ENCODE data around the gene PALLD. TPM values are rescaled to one million over a fixed set of nuclear protein-coding genes. Genes with fewer than 3 reads are reported as not detected.

The PALLD gene
- total and polyA plus RNA-seq, 12 donors, result 169 to 1,537 (median 667) TPM

DNA sequence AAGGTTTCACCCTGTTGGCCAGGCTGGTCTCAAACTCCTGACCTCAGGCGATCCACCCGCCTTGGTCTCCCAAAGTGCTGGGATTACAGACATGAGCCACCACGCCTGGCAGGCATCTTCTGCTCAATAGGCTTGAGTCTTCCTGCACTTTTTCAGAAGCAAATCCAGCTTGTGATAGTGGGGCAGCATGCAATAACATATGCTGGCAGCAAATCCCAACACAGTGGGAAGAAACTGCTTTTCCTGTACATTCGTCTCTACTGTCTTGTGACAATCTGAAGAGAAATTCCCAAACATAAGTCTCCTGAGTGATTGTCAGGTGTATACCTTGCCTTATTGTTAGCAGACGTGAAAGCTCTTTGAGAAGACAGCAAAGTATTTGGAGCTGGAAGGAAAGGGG is 145.7 kb downstream of the PALLD start:
- ATAC-seq (no peak), DNase-seq (no peak)
- TF ChIP-seq, protein P1, sequence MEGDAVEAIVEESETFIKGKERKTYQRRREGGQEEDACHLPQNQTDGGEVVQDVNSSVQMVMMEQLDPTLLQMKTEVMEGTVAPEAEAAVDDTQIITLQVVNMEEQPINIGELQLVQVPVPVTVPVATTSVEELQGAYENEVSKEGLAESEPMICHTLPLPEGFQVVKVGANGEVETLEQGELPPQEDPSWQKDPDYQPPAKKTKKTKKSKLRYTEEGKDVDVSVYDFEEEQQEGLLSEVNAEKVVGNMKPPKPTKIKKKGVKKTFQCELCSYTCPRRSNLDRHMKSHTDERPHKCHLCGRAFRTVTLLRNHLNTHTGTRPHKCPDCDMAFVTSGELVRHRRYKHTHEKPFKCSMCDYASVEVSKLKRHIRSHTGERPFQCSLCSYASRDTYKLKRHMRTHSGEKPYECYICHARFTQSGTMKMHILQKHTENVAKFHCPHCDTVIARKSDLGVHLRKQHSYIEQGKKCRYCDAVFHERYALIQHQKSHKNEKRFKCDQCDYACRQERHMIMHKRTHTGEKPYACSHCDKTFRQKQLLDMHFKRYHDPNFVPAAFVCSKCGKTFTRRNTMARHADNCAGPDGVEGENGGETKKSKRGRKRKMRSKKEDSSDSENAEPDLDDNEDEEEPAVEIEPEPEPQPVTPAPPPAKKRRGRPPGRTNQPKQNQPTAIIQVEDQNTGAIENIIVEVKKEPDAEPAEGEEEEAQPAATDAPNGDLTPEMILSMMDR (IDR thresholded peaks at IDR 0.05), result no peak
- peak overlapping the region in 5 of 10 donors; percentile 27 to 62 (median 52) for H3K27ac ChIP-seq
- intact Hi-C loops (cut with DNase I), result no loop called here
- no peak overlapping the region for H3K4me3 ChIP-seq
- H3K36me3 ChIP-seq, result no peaks in the 10 kb centered on the region
- H3K4me1 ChIP-seq, result peaks cover 5 to 77% (median 37%) of the 10 kb centered on the region in 9 donors
- H3K27me3 ChIP-seq, result no peaks in the 10 kb centered on the region
- WGBS, 2 donors, result 80 to 82% methylated on average over 5 of the region's 5 CpGs
- no peaks in the 10 kb centered on the region for H3K9me3 ChIP-seq

DNA sequence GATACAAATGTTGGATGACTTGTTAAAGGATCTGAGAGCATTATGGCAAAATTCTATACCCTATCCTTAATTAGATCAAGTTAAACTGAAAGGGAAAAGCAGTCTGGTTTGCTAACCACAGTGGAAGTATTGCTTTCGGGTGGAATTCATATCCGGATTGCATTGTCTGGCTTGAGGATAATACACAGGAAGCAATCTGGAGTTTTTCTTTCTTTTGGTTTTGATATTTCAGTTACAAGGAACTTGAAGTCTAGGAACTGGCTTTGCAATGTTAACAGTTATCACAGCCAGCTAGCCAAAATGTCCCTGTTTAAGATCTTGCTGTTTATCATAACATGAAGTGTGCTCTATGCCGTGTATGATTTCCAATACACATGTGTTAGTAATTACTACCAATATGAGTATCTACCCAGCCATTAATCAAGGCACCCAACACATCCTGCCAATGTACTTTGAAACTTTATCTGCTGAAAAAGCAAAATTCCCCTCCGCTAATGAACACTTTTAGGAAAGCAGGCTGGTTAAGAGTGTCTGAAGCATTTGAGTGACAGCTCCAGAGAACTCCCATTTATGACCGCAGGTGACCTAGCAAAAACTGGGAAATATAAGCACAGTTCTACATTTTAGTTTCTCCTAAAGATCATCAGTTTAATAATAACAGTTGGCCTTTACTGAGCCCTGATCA is 146.4 kb downstream of the PALLD start:
- no peak for DNase-seq
- Histone ChIP-seq H3K9me3 (no peaks in the 10 kb centered on the region), H3K27ac (peak overlapping the region in 7 of 10 donors; percentile 1 to 62 (median 46)), H3K4me1 (peaks cover 5 to 81% (median 41%) of the 10 kb centered on the region in 9 donors), H3K27me3 (no peaks in the 10 kb centered on the region), H3K4me3 (no peak overlapping the region), H3K36me3 (no peaks in the 10 kb centered on the region)
- ATAC-seq, result no peak
- TF ChIP-seq, protein P1 (IDR thresholded peaks at IDR 0.05), result no peak
- WGBS, 2 donors, result 29 to 50% methylated on average over 5 of the region's 5 CpGs
- intact Hi-C loops (cut with DNase I), result no loop called here

DNA sequence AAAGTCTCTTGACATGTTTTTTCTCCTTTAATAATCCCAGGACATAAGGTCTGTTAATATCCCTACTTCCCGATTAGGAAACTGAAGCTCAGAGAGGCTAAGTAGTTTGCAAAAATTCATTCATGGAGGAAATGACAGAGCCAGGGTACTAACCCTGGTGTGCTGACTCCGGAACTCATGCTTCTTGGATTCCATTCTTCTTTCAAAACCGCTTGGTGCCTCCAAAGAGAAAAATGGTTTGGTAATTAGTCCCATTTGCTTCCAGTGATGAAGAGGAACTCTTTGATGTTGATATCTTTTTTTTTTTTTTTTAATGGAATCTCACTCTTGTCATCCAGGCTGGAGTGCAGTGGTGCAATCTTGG is 146.9 kb downstream of the PALLD start:
- Histone ChIP-seq H3K4me1 (peaks cover 5 to 87% (median 41%) of the 10 kb centered on the region in 9 donors), H3K4me3 (no peak overlapping the region), H3K36me3 (no peaks in the 10 kb centered on the region), H3K27ac (peak overlapping the region in 3 of 10 donors; percentile 1 to 62 (median 27)), H3K9me3 (no peaks in the 10 kb centered on the region), H3K27me3 (no peaks in the 10 kb centered on the region)
- DNase-seq (no peak), ATAC-seq (no peak)
- 86% methylated on average over 3 of the region's 3 CpGs for WGBS, 2 donors
- TF ChIP-seq, protein P1 (IDR thresholded peaks at IDR 0.05), result no peak
- intact Hi-C loops (cut with DNase I), result no loop called here

DNA sequence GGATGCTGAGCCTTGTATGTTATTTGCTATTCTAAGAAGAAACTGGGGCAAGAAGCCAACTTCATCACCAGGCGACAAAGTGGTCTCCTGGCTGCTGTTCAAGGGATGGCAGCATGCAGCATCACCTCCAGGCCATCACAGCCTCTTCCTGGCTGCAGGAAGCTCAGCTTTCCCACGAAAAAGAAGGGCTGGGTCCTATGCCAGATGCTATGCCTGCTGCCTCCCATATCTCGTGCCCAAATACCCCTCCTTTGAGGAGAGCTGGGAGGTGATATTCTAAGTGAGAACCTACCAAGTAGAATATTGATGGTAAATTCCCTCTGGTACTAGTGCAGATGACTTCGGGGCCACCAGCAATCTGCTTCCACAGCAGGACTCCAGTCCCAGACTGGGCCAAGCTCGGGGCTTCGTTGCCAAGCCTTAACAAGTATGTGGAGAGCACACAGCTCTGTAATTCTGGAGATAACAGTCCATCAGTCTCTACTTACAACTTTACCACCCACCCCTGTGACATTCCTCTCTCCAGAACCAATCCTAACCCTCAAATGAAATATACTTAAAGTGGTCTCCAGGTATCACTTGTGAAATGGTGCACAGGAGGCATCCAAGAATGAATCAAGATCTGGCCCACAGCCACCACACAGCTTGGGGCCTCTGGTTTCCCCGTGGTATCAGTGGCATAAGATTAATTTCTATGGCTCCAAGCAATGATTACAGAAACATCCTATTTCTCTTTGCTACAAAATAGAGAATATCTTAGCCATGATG is 149.3 kb downstream of the PALLD start:
- DNase-seq (peak; percentile 40 to 41), ATAC-seq (peak in 7 of 8 donors; percentile 35 to 75 (median 71))
- Histone ChIP-seq H3K27me3 (no peaks in the 10 kb centered on the region), H3K9me3 (no peaks in the 10 kb centered on the region), H3K36me3 (no peaks in the 10 kb centered on the region), H3K4me3 (no peak overlapping the region), H3K4me1 (peaks cover 5 to 81% (median 41%) of the 10 kb centered on the region in 9 donors), H3K27ac (peak overlapping the region in 5 of 10 donors; percentile 5 to 55 (median 38))
- intact Hi-C loops (cut with DNase I), result no loop called here
- TF ChIP-seq, protein P1 (IDR thresholded peaks at IDR 0.05), result no peak
- WGBS, 2 donors, result 31 to 50% methylated on average over 7 of the region's 7 CpGs
